A549 (cell line): ENCODE results near the gene SLC6A19. TPM values are rescaled to one million over a fixed set of nuclear protein-coding genes. Genes with fewer than 3 reads are reported as not detected.

ENCODE experiments used
- ATAC-seq, 2 experiments: fragments of 200-7000 bp in 1 of 2; fragments of >200 bp in 1 of 2; cut with Nextera tagmentation in 1 of 2; cut with Tn5 transposase in 1 of 2; 3 replicates each; pipeline versions ENCODE4 v1.8.0 to v1.9.1; 2018 to 2020; ENCODE audit warnings: mild to moderate bottlenecking in 1 of 2, moderate library complexity in 1 of 2
- CTCF ChIA-PET: fragments of 300-600 bp; sonication (Branson Sonifier 250); formaldehyde crosslinking; extraction: SDS; loops from one replicate; lab custom pipeline; 2021; ENCODE audit warnings: antibody characterized with exemption, inconsistent platforms; lab: Yijun Ruan, JAX
- POLR2A ChIA-PET: fragments of 350-600 bp; formaldehyde crosslinking; extraction: SDS; loops from one replicate; lab custom pipeline; 2021; ENCODE audit warnings: antibody characterized with exemption, inconsistent platforms; lab: Yijun Ruan, JAX
- DNase-seq, 2 experiments: peaks; one replicate each; pipeline versions ENCODE4 v3.0.0 to v3.0.0-alpha.2; 2011 to 2016; ENCODE audit warnings: low read depth in 1 of 2, low spot score in 1 of 2
- FAIRE-seq: peaks from 2 replicates; lab custom pipeline; 2011; peaks lifted over from hg19 to GRCh38; lab: Jason Lieb, UNC
- H3K27ac ChIP-seq, 2 experiments: fragments of >200 bp; sonication (Bioruptor Twin); formaldehyde crosslinking; 3 replicates each; pipeline ENCODE4 v1.5.1; 2016 to 2017
- H3K4me1 ChIP-seq: fragments of >200 bp; sonication (Bioruptor Twin); formaldehyde crosslinking; 3 replicates; pipeline ENCODE4 v1.6.1; 2016
- H3K4me2 ChIP-seq: fragments of >200 bp; sonication (Bioruptor Twin); formaldehyde crosslinking; 3 replicates; pipeline ENCODE4 v1.6.1; 2016
- H3K4me3 ChIP-seq: fragments of >200 bp; sonication (Bioruptor Twin); formaldehyde crosslinking; 3 replicates; pipeline ENCODE4 v1.5.1; 2016
- H3K9me3 ChIP-seq: fragments of >200 bp; sonication (Bioruptor Twin); formaldehyde crosslinking; 3 replicates; pipeline ENCODE4 v1.6.1; 2016
- CBX2 ChIP-seq: fragments of 200-600 bp; sonication (generic); IDR thresholded peaks from 2 replicates; pipeline ENCODE4 v1.6.1; 2016; ENCODE audit warnings: low read depth, mild to moderate bottlenecking, borderline replicate concordance
- CBX8 ChIP-seq: fragments of 200-600 bp; sonication (generic); IDR thresholded peaks from 2 replicates; pipeline ENCODE4 v1.6.1; 2016
- CEBPB ChIP-seq, 2 experiments: fragments of >200 bp in 1 of 2; sonication (Bioruptor Twin) in 1 of 2; formaldehyde crosslinking in 1 of 2; IDR thresholded peaks; 2 replicates each; pipeline ENCODE4 v1.6.1; 2012 to 2016
- CHD2 ChIP-seq: fragments of 150-350 bp; IDR thresholded peaks from 2 replicates; pipeline ENCODE4 v1.6.1; 2014; ENCODE audit warnings: low read length; ENCODE audit not compliant: partially characterized antibody
- CHD4 ChIP-seq: fragments of 200-600 bp; sonication (generic); IDR thresholded peaks from 2 replicates; pipeline ENCODE4 v1.6.1; 2016; ENCODE audit warnings: antibody characterized with exemption, mild to moderate bottlenecking, borderline replicate concordance
- EHMT2 ChIP-seq: fragments of 200-600 bp; sonication (generic); IDR thresholded peaks from 2 replicates; pipeline ENCODE4 v1.6.1; 2016; ENCODE audit warnings: antibody characterized with exemption, low read depth, mild to moderate bottlenecking, moderate library complexity
- ESRRA ChIP-seq: fragments of 150-350 bp; IDR thresholded peaks from 2 replicates; pipeline ENCODE4 v1.6.1; 2014; ENCODE audit warnings: mild to moderate bottlenecking, low read length, borderline replicate concordance
- FOXS1 ChIP-seq: fragments of 250-450 bp; sonication (Bioruptor Pico); IDR thresholded peaks from 2 replicates; pipeline ENCODE4 v1.5.0; 2020; ENCODE audit warnings: mild to moderate bottlenecking, moderate library complexity
- HEYL ChIP-seq: fragments of 250-450 bp; sonication (Bioruptor Pico); IDR thresholded peaks from 2 replicates; pipeline ENCODE4 v1.8.0; 2021; ENCODE audit warnings: mild to moderate bottlenecking, moderate library complexity
- HOXA7 ChIP-seq: fragments of 250-450 bp; sonication (Bioruptor Pico); IDR thresholded peaks from 2 replicates; pipeline ENCODE4 v1.5.0; 2020; ENCODE audit warnings: mild to moderate bottlenecking, moderate library complexity
- HOXB13 ChIP-seq: fragments of 250-450 bp; sonication (Bioruptor Pico); IDR thresholded peaks from 2 replicates; pipeline ENCODE4 v1.5.0; 2020; ENCODE audit warnings: low read depth, mild to moderate bottlenecking, moderate library complexity
- JUN ChIP-seq, 2 experiments: fragments of >200 bp; sonication (Bioruptor Twin); formaldehyde crosslinking; IDR thresholded peaks; 2 replicates in 1 of 2; 3 replicates in 1 of 2; pipeline ENCODE4 v1.6.1; 2016 to 2017
- KDM1A ChIP-seq: fragments of 200-600 bp; sonication (generic); IDR thresholded peaks from 2 replicates; pipeline ENCODE4 v1.6.1; 2016; ENCODE audit warnings: low read depth, mild to moderate bottlenecking
- MAX ChIP-seq: IDR thresholded peaks from 2 replicates; pipeline ENCODE4 v1.6.1; 2012
- MYC ChIP-seq: IDR thresholded peaks from 2 replicates; pipeline ENCODE4 v1.6.1; 2012; ENCODE audit warnings: mild to moderate bottlenecking, inconsistent platforms, low read length, improper control_type of control experiment, borderline replicate concordance
- NFE2L2 ChIP-seq: fragments of 150-350 bp; conservative IDR thresholded peaks from 2 replicates; pipeline ENCODE4 v1.6.1; 2014; ENCODE audit warnings: low read length
- NPAS2 ChIP-seq: fragments of 250-450 bp; sonication (Bioruptor Pico); IDR thresholded peaks from 2 replicates; pipeline ENCODE4 v1.8.0; 2022; ENCODE audit warnings: mild to moderate bottlenecking, moderate library complexity, borderline replicate concordance
- NR3C1 ChIP-seq: fragments of >200 bp; sonication (Bioruptor Twin); formaldehyde crosslinking; IDR thresholded peaks from 3 replicates; pipeline ENCODE4 v1.6.1; 2017
- RAD21 ChIP-seq, 2 experiments: fragments of >200 bp in 1 of 2; sonication (Bioruptor Twin) in 1 of 2; formaldehyde crosslinking in 1 of 2; IDR thresholded peaks in 1 of 2; conservative IDR thresholded peaks in 1 of 2; 2 replicates in 1 of 2; 3 replicates in 1 of 2; pipeline ENCODE4 v1.6.1; 2012 to 2018; ENCODE audit warnings: inconsistent platforms in 1 of 2
- RFX5 ChIP-seq: fragments of 450-650 bp; IDR thresholded peaks from 2 replicates; pipeline ENCODE4 v1.7.1; 2014; ENCODE audit warnings: antibody characterized with exemption, mild to moderate bottlenecking, moderate library complexity
- SREBF2 ChIP-seq: fragments of 450-650 bp; IDR thresholded peaks from 2 replicates; pipeline ENCODE4 v1.6.1; 2014; ENCODE audit warnings: mild to moderate bottlenecking, moderate library complexity
- TFCP2L1 ChIP-seq: fragments of 250-450 bp; sonication (Bioruptor Pico); IDR thresholded peaks from 2 replicates; pipeline ENCODE4 v1.5.0; 2021; ENCODE audit warnings: mild to moderate bottlenecking
- TP53 ChIP-seq: fragments of 250-450 bp; sonication (Bioruptor Pico); IDR thresholded peaks from 2 replicates; pipeline ENCODE4 v1.5.0; 2021; ENCODE audit warnings: mild to moderate bottlenecking, moderate library complexity
- USF2 ChIP-seq: fragments of 450-650 bp; IDR thresholded peaks from 2 replicates; pipeline ENCODE4 v1.6.1; 2014; ENCODE audit warnings: antibody characterized with exemption
- ZC3H11A ChIP-seq: fragments of 450-650 bp; IDR thresholded peaks from 2 replicates; pipeline ENCODE4 v1.6.1; 2014; ENCODE audit warnings: antibody characterized with exemption, mild to moderate bottlenecking
- ZFP36 ChIP-seq: fragments of 450-650 bp; IDR thresholded peaks from 2 replicates; pipeline ENCODE4 v1.6.1; 2014; ENCODE audit warnings: borderline replicate concordance; ENCODE audit not compliant: partially characterized antibody
- ZNF302 ChIP-seq: fragments of 250-450 bp; sonication (Bioruptor Pico); IDR thresholded peaks from 2 replicates; pipeline ENCODE4 v1.9.0; 2021; ENCODE audit warnings: inconsistent platforms, mild to moderate bottlenecking, moderate library complexity
- ZSCAN20 ChIP-seq: fragments of 250-450 bp; sonication (Bioruptor Pico); IDR thresholded peaks from 2 replicates; pipeline ENCODE4 v1.8.0; 2022; ENCODE audit warnings: mild to moderate bottlenecking, moderate library complexity
- WGBS: methylation state at CpG from one replicate; pipeline ENCODE4 v1.1.6; 2017; ENCODE audit errors: missing lambda C conversion rate; 5-methylcytosine and 5-hydroxymethylcytosine counted together
- polyA plus RNA-seq, 4 experiments: library from polyadenylated mRNA; depleted of rRNA in 3 of 4; stranded (reverse); fragments of >200 nt; fragmentation: RNase III in 1 of 4; extraction: RNeasy Plus Mini Kit Qiagen cat#74134 plus additional on column Dnase treatment in 1 of 4; gene quantifications; 2 replicates in 3 of 4; 3 replicates in 1 of 4; pipeline ENCODE4 v1.2.3, GENCODE V29; 2011 to 2017
- TF ChIP-seq, protein P1 (sequence below): fragments of 250-450 bp; sonication (Bioruptor Pico); IDR thresholded peaks from 2 replicates; pipeline ENCODE4 v1.5.0; 2020; ENCODE audit warnings: low read depth, mild to moderate bottlenecking, moderate library complexity
- TF ChIP-seq, protein P2 (sequence below): fragments of >200 bp; sonication (Bioruptor Twin); formaldehyde crosslinking; IDR thresholded peaks from 3 replicates; pipeline ENCODE4 v1.6.1; 2016

Gene SLC6A19
- polyA plus RNA-seq, 2 of the 4 experiments (the other 2 are of a cell fraction), result 0.01 TPM; not detected in 1

DNA sequence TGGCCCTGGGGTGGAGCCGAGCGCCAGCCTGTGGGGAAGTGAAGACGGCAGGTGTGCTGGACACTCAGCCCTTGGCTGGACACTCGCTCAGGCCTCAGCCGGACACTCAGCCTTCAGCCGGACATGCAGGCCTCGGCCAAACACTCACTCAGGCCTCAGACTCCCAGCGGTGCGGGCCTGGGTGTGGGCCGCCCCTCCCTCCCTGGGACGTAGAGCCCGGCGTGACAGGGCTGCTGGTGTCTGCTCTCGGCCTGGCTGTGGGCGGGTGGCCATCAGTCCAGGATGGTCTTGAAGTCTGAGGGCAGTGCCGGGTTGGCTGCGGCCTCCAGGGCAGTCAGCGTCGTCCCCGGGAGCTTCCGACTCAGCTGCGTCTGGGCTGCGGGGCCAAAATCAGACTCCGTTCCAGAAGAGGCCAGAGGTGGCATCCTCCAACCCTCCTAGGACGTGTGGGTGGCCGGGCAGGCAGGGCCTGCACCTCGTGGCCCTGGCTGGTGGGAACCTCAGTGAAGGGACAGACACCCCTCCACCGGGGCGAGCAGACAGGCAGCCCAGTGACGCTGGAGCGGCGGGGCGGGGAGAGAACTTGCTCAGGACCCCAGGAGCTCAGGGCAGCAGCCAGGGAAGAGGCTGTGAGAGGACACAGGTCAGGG is 52.2 kb downstream of the SLC6A19 start:
- CTCF ChIA-PET, result interaction anchor here (1.8 kb wide), 1 partner anchor 127 kb away, joined by 4 read pairs; no protein-coding TSS in a partner anchor
- Histone ChIP-seq H3K4me3 (no peak overlapping the region), H3K9me3 (no peaks in the 10 kb centered on the region), H3K4me2 (no peak overlapping the region), H3K27ac (no peak overlapping the region), H3K4me1 (no peaks in the 10 kb centered on the region)
- ATAC-seq (no peak), DNase-seq (no peak), FAIRE-seq (no peak)
- POLR2A ChIA-PET, result no interaction called here
- no peak for TF ChIP-seq HOXB13 (CRISPR knock-in tag)
- no peak for TF ChIP-seq ZNF302
- TF ChIP-seq CHD2, result no peak
- no peak for TF ChIP-seq JUN (IDR thresholded peaks at IDR 0.05)
- 92% methylated on average over 16 of the region's 33 CpGs for WGBS

DNA sequence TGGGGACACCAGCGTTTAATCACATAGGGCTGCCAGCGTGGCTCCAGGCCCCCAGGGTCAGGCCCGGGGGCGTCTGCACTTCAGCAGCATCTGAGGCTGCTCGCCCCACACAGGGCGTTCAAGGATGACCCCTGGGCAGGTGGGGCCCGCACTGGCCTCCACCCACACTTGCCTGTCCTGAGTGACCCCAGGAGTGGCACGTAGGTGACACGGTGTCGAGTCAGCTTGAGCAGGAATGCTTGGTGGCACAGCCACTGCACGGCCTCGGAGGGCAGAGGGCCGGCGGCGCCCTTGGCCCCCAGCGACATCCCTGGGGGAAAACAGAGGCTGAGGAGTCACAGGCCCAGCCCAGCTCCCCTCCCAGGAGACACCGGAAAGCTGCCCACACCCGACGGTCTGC is 52.8 kb downstream of the SLC6A19 start:
- FAIRE-seq (no peak), ATAC-seq (no peak)
- POLR2A ChIA-PET, result no interaction called here

GRCh38 chr5:1255081-1255561 is 53.7 kb downstream of the SLC6A19 start:
- FAIRE-seq, result no peak
- H3K4me3 ChIP-seq, result no peak overlapping the region
- no peak overlapping the region for H3K4me2 ChIP-seq
- TF ChIP-seq MAX (no peak), HEYL (CRISPR knock-in tag) (no peak), RAD21 (conservative IDR thresholded peaks at IDR 0.05 in 1 of 2, IDR thresholded peaks at IDR 0.05 in 1 of 2) (no peak), HOXB13 (CRISPR knock-in tag) (no peak), NPAS2 (CRISPR knock-in tag) (no peak), ZFP36 (no peak), TFCP2L1 (CRISPR knock-in tag) (no peak), HOXA7 (CRISPR knock-in tag) (no peak), MYC (no peak), ZC3H11A (no peak), CBX8 (no peak), ZNF302 (no peak), EHMT2 (no peak), CBX2 (no peak), FOXS1 (CRISPR knock-in tag) (no peak), CHD4 (no peak), CEBPB (IDR thresholded peaks at IDR 0.05) (no peak), TP53 (CRISPR knock-in tag) (no peak), JUN (IDR thresholded peaks at IDR 0.05) (no peak), ESRRA (no peak)
- TF ChIP-seq, all 56 proteins: peak for 0
- WGBS, result 88% methylated on average over 16 of the region's 16 CpGs
- H3K4me1 ChIP-seq, result no peaks in the 10 kb centered on the region
- H3K9me3 ChIP-seq, result no peaks in the 10 kb centered on the region
- ChIA-PET POLR2A (no interaction called here), CTCF (interaction anchor here (0.7 to 1.8 kb wide), 3 partner anchors 60 to 125 kb away, joined by 3 to 4 read pairs (median 3); no protein-coding TSS in a partner anchor)
- no peak overlapping the region for H3K27ac ChIP-seq
- DNase-seq (no peak), ATAC-seq (no peak; a peak in 1 of 6 replicates)

More for the DNA sequence above, 52.8 kb downstream of the SLC6A19 start:
- WGBS, result 84% methylated on average over 17 of the region's 19 CpGs
- TF ChIP-seq HOXB13 (CRISPR knock-in tag) (no peak), SREBF2 (no peak), ZSCAN20 (CRISPR knock-in tag) (no peak), KDM1A (no peak), MAX (no peak), NFE2L2 (no peak), RFX5 (no peak), NR3C1 (no peak), CBX8 (no peak), USF2 (no peak)
- TF ChIP-seq, protein P1, sequence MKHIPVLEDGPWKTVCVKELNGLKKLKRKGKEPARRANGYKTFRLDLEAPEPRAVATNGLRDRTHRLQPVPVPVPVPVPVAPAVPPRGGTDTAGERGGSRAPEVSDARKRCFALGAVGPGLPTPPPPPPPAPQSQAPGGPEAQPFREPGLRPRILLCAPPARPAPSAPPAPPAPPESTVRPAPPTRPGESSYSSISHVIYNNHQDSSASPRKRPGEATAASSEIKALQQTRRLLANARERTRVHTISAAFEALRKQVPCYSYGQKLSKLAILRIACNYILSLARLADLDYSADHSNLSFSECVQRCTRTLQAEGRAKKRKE (CRISPR knock-in tag), result no peak
- TF ChIP-seq, protein P2, sequence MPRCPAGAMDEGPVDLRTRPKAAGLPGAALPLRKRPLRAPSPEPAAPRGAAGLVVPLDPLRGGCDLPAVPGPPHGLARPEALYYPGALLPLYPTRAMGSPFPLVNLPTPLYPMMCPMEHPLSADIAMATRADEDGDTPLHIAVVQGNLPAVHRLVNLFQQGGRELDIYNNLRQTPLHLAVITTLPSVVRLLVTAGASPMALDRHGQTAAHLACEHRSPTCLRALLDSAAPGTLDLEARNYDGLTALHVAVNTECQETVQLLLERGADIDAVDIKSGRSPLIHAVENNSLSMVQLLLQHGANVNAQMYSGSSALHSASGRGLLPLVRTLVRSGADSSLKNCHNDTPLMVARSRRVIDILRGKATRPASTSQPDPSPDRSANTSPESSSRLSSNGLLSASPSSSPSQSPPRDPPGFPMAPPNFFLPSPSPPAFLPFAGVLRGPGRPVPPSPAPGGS, result no peak
- TF ChIP-seq, all 56 proteins: peak for 0
- H3K9me3 ChIP-seq, result no peaks in the 10 kb centered on the region
- H3K4me3 ChIP-seq, result no peak overlapping the region
- DNase-seq, result no peak
- H3K4me2 ChIP-seq, result no peak overlapping the region
- H3K4me1 ChIP-seq, result no peaks in the 10 kb centered on the region
- no peak overlapping the region for H3K27ac ChIP-seq
- CTCF ChIA-PET, result interaction anchor here (0.7 to 1.8 kb wide), 2 partner anchors 59 to 126 kb away, joined by 3 to 4 read pairs; no protein-coding TSS in a partner anchor
